Neural progenitor cell (in vitro differentiated cells): Measurements from ENCODE around the gene DRD2.

Source experiments
- EZH2 ChIP-seq: fragments of 200-600 bp; sonication (generic); IDR thresholded peaks from 2 replicates; pipeline ENCODE4 v1.6.1; 2017; ENCODE audit warnings: antibody characterized with exemption, mild to moderate bottlenecking, moderate library complexity
- EZH2phosphoT487 ChIP-seq: fragments of 200-600 bp; sonication (generic); IDR thresholded peaks from 2 replicates; pipeline ENCODE4 v1.6.1; 2017; ENCODE audit warnings: antibody characterized with exemption
- TF ChIP-seq, protein P1 (sequence below): fragments of 200-600 bp; sonication (generic); IDR thresholded peaks from 2 replicates; pipeline ENCODE4 v1.5.1; 2017; ENCODE audit warnings: antibody characterized with exemption, mild to moderate bottlenecking

DNA sequence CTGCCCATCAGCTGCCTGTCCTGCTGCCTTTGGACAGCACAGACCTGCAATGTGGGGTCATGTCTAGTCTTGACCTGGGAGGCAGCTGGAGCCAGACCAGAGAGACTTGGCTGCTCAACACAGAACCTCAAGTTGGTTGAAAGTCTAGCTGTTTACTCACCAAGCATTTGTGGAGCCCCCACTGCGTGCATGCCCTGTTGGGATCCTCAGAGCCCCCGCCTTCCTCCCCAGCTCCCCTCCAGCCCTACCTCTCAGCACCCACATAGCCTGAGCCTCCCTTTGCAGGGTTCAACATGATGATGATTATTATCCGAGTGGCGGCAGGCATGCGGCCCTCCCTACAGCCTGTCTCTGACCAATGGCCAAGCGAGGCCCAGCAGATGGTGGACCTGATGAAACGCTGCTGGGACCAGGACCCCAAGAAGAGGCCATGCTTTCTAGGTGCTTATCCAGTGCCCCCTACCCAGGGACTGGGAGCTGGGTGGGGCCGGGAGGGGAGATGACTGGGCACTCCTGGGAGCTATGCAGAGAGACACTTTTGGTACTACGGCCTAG lies 79.3 kb downstream of the DRD2 start:
- no peak for TF ChIP-seq EZH2
- TF ChIP-seq, protein P1, sequence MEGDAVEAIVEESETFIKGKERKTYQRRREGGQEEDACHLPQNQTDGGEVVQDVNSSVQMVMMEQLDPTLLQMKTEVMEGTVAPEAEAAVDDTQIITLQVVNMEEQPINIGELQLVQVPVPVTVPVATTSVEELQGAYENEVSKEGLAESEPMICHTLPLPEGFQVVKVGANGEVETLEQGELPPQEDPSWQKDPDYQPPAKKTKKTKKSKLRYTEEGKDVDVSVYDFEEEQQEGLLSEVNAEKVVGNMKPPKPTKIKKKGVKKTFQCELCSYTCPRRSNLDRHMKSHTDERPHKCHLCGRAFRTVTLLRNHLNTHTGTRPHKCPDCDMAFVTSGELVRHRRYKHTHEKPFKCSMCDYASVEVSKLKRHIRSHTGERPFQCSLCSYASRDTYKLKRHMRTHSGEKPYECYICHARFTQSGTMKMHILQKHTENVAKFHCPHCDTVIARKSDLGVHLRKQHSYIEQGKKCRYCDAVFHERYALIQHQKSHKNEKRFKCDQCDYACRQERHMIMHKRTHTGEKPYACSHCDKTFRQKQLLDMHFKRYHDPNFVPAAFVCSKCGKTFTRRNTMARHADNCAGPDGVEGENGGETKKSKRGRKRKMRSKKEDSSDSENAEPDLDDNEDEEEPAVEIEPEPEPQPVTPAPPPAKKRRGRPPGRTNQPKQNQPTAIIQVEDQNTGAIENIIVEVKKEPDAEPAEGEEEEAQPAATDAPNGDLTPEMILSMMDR: no peak
- TF ChIP-seq EZH2phosphoT487: no peak
